ENCODE results near the gene WDR38.

Gene WDR38

DNA sequence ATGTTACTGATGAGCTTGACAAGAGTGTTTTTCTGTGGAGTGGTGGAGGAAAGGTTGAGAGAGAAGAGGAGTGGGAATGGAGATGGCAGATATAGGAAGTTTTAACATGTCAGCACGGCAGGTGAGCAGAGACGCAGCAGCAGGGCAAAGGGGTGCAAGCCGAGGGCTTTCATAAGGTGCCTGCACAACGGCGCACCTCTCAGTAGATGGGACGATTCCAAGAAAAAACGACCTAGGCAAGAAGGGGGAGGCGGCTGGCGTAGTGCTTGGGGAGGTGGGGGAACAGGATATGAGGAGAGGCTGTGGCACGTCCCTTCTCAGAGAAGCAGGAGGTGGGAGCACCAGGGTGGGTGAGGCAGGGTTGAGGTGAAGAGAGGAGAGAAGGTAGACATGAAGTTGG, 33.2 kb downstream of the WDR38 start:
- no peak for DNase-seq

GRCh38 chr9:124886866-124887492, 33.7 kb downstream of the WDR38 start:
- no peak for DNase-seq

DNA sequence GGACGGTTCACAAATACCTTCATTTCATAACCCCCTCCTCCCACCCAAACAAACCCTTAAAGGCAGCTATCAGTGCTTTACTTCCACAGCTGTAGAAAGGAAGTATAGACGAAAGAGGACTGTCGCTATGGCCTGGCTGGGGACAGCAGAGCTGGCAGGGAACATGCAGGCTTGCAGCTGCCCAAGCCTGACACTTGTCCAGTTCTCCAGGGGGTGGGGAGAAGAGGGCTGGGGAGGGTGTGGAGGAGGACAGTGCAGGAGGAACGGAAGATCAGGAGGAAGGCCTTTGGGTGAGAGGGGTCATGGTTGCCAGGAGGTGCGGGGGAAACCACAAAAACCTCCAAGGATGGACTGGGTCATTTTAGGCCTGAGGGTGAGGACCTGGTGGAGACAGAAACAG, 34.6 kb downstream of the WDR38 start:
- no peak for DNase-seq

GRCh38 chr9:124889006-124889405, 35.7 kb downstream of the WDR38 start:
- DNase-seq = no peak

DNA sequence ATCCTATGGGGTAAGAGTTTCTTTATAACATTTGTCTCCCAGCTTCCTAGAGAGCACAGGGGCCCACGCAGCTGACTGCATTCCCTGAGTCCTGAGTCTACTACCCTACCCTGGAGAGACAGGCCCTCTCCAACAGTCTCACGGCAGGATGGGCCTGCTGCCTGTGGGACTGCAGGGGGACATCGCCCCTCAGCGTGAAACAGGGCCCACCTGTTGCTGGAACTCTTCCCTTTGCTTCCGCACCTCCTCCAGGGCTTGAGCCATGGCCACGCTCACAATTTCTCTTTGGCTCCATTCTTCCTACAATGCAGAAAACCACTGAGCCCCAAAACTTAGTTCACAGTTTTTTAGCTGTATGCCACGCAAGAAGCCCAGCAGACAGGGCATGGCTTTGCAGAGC, 36.9 kb downstream of the WDR38 start:
- DNase-seq = no peak

GRCh38 chr9:124894035-124894740, 40.9 kb downstream of the WDR38 start:
- no peak for DNase-seq

- DNase-seq = peak; percentile 15
These were observed 41.5 kb downstream of the WDR38 start for GRCh38 chr9:124894741-124895170.

DNA sequence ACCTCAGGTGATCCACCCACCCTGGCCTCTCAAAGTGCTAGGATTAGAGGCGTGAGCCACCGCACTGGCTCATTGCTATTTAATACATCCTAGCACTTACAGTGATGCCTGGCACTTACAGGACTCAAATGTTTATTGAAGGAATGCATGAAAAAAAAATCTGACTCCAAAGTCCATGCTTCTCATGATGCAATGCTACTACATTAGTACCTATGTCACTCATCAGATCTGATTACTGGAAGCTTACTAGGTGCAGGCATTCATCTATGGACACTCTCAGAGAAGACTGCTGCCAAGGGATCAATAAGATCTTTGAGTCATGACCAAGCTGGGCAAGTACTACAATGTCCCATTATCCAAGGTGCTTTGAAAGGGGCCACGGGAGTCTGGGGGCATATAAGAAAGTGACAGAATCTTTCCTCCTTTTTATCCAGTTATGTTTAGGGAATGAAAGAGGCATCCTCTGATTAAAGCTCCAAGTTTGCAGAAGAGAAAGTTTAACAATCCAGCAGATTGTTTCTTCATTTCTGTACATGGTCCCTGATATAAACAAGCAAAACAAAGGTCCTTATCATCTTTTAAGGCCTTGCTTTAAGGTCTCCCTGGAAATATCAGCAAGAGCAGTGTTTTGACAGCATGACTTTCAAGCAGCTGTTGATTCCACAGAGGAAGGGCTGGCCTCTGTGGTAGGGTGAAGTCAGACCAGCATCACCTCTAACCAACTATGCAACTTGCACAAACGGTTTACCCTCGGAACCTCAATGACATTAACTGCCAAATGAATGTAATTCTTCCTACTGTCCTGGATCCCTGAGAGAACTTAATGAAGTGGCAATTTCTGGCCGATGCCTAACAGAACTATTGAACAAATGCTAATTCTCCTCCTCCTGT, 44.6 kb downstream of the WDR38 start:
- DNase-seq = no peak

GRCh38 chr9:124899845-124900244, 46.6 kb downstream of the WDR38 start:
- DNase-seq = no peak

- no peak for DNase-seq
These were observed 53.7 kb downstream of the WDR38 start for GRCh38 chr9:124906966-124907365.
